OCI-LY7 (cell line): Measurements from ENCODE around the gene TNFAIP8L3. TPM values are rescaled to one million over a fixed set of nuclear protein-coding genes. Genes with fewer than 3 reads are reported as not detected.

Experiments
- BruUV-seq: library from RNA; stranded (reverse); fragments of 400-500 nt; replicated peaks from 2 replicates; lab custom pipeline; 2021; lab: Mats Ljungman, UMichigan
- CTCF ChIA-PET: fragments of 300-600 bp; sonication (Branson Sonifier 250); formaldehyde crosslinking; loops from one replicate; lab custom pipeline; 2022; ENCODE audit warnings: antibody characterized with exemption; ENCODE audit not compliant: unreplicated experiment; lab: Charles Lee
- POLR2A ChIA-PET: fragments of 300-600 bp; sonication (Branson Sonifier 250); formaldehyde crosslinking; loops from one replicate; lab custom pipeline; 2022; ENCODE audit warnings: antibody characterized with exemption; lab: Charles Lee
- DNase-seq: peaks from one replicate; pipeline ENCODE4 v3.0.0-alpha.2; 2015; ENCODE audit warnings: low spot score
- H2AFZ ChIP-seq: fragments of 200-600 bp; sonication (generic), shearing (Covaris generic); 2 replicates; pipeline ENCODE4 v1.6.1; 2014; ENCODE audit warnings: mild to moderate bottlenecking, antibody characterized with exemption, low read length, moderate library complexity
- H3K27ac ChIP-seq: fragments of 200-600 bp; sonication (generic); 2 replicates; pipeline ENCODE4 v1.5.1; 2014; ENCODE audit warnings: mixed run types, low read depth, mild to moderate bottlenecking, moderate library complexity, low read length, inconsistent platforms; ENCODE audit not compliant: poor library complexity, severe bottlenecking
- H3K36me3 ChIP-seq: fragments of 200-600 bp; sonication (generic); 2 replicates; pipeline ENCODE4 v1.6.1; 2014; ENCODE audit warnings: mild to moderate bottlenecking, antibody characterized with exemption, low read length, moderate library complexity, mixed read lengths; ENCODE audit not compliant: insufficient read depth
- H3K4me1 ChIP-seq: fragments of 200-600 bp; sonication (generic); 2 replicates; pipeline ENCODE4 v1.5.1; 2014; ENCODE audit warnings: mild to moderate bottlenecking, low read length; ENCODE audit not compliant: insufficient read depth, poor library complexity, severe bottlenecking
- H3K4me2 ChIP-seq: fragments of 200-600 bp; sonication (generic); 2 replicates; pipeline ENCODE4 v1.6.1; 2014; ENCODE audit warnings: mild to moderate bottlenecking, low read length
- H3K4me3 ChIP-seq: fragments of 200-600 bp; sonication (generic); 2 replicates; pipeline ENCODE4 v1.5.1; 2014; ENCODE audit warnings: mild to moderate bottlenecking, low read depth, low read length; ENCODE audit not compliant: poor library complexity, severe bottlenecking
- H3K79me2 ChIP-seq: fragments of 200-600 bp; sonication (generic); 2 replicates; pipeline ENCODE4 v1.6.1; 2016; ENCODE audit warnings: low read depth, mild to moderate bottlenecking, low read length, moderate library complexity, mixed read lengths; ENCODE audit not compliant: insufficient read depth
- H3K9me2 ChIP-seq: fragments of 200-600 bp; sonication (generic); 2 replicates; pipeline ENCODE4 v1.6.1; 2016; ENCODE audit warnings: mild to moderate bottlenecking, low read length, mixed read lengths; ENCODE audit not compliant: insufficient read depth
- H3K9me3 ChIP-seq: fragments of 200-600 bp; sonication (generic); 2 replicates; pipeline ENCODE4 v1.6.1; 2014; ENCODE audit warnings: mild to moderate bottlenecking, mixed run types, low read length, mixed read lengths
- H4K20me1 ChIP-seq: fragments of 200-600 bp; sonication (generic); 2 replicates; pipeline ENCODE4 v1.6.1; 2014; ENCODE audit warnings: mild to moderate bottlenecking, antibody characterized with exemption, low read length, moderate library complexity, mixed read lengths; ENCODE audit not compliant: insufficient read depth
- EZH2phosphoT487 ChIP-seq: fragments of 200-600 bp; sonication (generic); IDR thresholded peaks from 2 replicates; pipeline ENCODE4 v1.6.1; 2018; ENCODE audit warnings: low read depth, borderline replicate concordance, mild to moderate bottlenecking, mixed run types, antibody characterized with exemption, low read length, moderate library complexity, mixed read lengths
- intact Hi-C: fragments of 100-400 bp; cut with micrococcal nuclease; formaldehyde crosslinking; loops from one replicate; pipeline ENCODE4 v1.10.0; 2022; ENCODE audit not compliant: unreplicated experiment
- total RNA-seq, 2 experiments: library from RNA; depleted of rRNA in 1 of 2; stranded (reverse); fragments of >200 nt in 1 of 2; shearing (Covaris generic) in 1 of 2; gene quantifications; 2 replicates each; pipeline ENCODE4 v1.2.3, GENCODE V29; 2014 to 2022
- TF ChIP-seq, protein P1 (sequence below): fragments of 200-600 bp; sonication (generic); conservative IDR thresholded peaks from 2 replicates; pipeline ENCODE4 v1.5.1; 2014; ENCODE audit warnings: mild to moderate bottlenecking, antibody characterized with exemption, low read length, moderate library complexity, mixed read lengths

The TNFAIP8L3 gene
- total RNA-seq, 2 experiments from 2014 or later: not detected

DNA sequence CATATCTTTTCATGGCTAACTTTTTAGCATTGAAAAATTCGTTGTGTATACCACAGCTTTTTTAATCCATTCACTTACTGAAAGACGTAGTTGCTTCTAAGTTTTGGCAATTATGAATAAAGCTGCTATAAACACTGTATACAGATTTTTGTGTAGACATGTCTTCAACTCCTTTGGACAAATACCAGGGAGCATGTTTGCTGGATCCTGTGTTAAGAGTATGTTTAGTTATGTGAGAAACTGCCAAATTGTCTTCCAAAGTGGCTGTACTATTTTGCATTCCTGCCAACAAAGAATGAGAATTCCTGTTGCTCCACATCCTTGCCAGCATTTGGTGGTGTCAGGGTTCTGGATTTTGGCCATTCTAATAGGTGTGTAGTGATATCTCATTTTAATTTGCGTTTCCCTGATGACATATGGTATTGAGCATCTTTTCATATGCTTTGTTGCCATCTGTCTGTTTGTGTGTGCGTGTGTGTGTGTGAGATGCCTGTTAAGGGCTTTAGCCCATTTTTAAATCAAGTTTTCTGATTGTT lies 87.5 kb downstream of the TNFAIP8L3 start:
- Histone ChIP-seq H3K79me2 (no peaks in the 10 kb centered on the region), H2AFZ (no peak overlapping the region), H3K36me3 (peaks cover 9% of the 10 kb centered on the region; the same call in 1 of the 2 replicates), H3K4me3 (no peak overlapping the region), H3K9me3 (no peaks in the 10 kb centered on the region), H3K9me2 (no peaks in the 10 kb centered on the region), H3K4me2 (no peak overlapping the region), H3K27ac (no peak overlapping the region), H3K4me1 (no peaks in the 10 kb centered on the region), H4K20me1 (no peaks in the 10 kb centered on the region)
- intact Hi-C loops: no loop called here
- POLR2A ChIA-PET: no interaction called here
- no TSS peak for BruUV-seq
- DNase-seq: no peak
- CTCF ChIA-PET: no interaction called here
- TF ChIP-seq EZH2phosphoT487: no peak
- TF ChIP-seq, protein P1, sequence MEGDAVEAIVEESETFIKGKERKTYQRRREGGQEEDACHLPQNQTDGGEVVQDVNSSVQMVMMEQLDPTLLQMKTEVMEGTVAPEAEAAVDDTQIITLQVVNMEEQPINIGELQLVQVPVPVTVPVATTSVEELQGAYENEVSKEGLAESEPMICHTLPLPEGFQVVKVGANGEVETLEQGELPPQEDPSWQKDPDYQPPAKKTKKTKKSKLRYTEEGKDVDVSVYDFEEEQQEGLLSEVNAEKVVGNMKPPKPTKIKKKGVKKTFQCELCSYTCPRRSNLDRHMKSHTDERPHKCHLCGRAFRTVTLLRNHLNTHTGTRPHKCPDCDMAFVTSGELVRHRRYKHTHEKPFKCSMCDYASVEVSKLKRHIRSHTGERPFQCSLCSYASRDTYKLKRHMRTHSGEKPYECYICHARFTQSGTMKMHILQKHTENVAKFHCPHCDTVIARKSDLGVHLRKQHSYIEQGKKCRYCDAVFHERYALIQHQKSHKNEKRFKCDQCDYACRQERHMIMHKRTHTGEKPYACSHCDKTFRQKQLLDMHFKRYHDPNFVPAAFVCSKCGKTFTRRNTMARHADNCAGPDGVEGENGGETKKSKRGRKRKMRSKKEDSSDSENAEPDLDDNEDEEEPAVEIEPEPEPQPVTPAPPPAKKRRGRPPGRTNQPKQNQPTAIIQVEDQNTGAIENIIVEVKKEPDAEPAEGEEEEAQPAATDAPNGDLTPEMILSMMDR: no peak

Other genes starting within 250 kb of the TNFAIP8L3 start
- 5.4 and 7.6 TPM in 2 replicates for gene AP4E1, start 186.2 kb downstream of the TNFAIP8L3 start, total RNA-seq (2014; rRNA removed; shearing (Covaris generic))
- gene AP4E1, start 186.2 kb downstream of the TNFAIP8L3 start, total RNA-seq (2022): 14.8 and 16.4 TPM in 2 replicates
- gene CYP19A1, start 243.7 kb upstream of the TNFAIP8L3 start, total RNA-seq (2014; rRNA removed; shearing (Covaris generic)): 0.13 TPM in 1 of 2 replicates, not detected in the other
- not detected in 2 replicates for gene CYP19A1, start 243.7 kb upstream of the TNFAIP8L3 start, total RNA-seq (2022)
- gene GLDN, start 246.7 kb upstream of the TNFAIP8L3 start, total RNA-seq (2014; rRNA removed; shearing (Covaris generic)): not detected in 2 replicates
- gene GLDN, start 246.7 kb upstream of the TNFAIP8L3 start, total RNA-seq (2022): not detected in 2 replicates